ENCODE measurements around the gene IRF2BPL.
"Not testable (repeated sequence)": the region's sequence is repeated elsewhere in the genome, so short reads cannot be mapped to it uniquely, and the experiment has no call there.

Gene IRF2BPL

DNA sequence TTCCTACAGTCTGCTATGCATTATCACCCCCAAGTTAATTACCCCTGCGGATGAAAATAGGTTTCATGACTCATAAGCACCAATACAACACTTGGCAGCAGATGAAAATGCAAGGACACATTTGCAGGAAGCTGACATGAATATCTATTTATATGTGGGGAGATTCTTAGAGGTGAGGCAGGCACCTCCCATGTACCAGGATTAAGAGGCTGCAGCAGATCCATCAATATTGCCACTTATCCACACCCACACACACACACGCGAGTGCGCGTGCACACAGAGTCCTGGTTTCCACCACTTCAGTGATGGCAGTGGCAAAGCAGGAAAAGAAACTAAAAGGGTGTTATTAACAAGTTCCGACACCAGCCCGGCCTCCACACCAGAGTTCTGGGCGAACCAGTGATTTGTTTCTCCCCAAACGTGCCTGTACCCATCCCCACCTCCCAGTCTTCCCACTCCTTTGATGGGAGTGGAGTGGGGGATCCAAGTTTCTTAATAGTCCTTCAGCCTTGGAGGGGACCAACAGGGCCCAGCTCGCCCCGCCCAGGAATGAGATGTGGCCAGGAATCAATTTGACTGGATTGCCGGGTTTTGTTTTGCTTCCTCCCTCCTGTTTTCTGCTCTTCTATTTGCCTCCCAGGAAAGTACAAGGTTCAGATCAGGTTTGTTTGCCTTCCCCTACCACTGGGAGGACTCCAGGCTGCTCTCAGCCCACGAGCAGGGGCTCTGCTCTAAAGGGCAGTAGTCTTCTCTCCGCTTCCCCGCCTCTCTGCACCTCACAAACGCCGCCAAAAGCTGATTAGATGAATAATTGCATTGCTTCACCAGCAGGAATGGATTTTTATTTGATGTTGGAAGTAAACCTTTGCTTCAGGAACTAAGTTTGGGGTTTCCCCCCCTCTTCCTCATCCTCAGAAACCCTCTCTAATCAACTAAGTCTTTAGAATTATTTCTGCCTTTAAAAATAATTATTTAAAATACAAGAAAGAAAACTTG, 5.2 kb downstream of the IRF2BPL start:
- H3K4me3 ChIP-seq (ENCODE audit: low read depth, low read length): peak overlapping the region; percentile 58
- TF ChIP-seq, protein P1, sequence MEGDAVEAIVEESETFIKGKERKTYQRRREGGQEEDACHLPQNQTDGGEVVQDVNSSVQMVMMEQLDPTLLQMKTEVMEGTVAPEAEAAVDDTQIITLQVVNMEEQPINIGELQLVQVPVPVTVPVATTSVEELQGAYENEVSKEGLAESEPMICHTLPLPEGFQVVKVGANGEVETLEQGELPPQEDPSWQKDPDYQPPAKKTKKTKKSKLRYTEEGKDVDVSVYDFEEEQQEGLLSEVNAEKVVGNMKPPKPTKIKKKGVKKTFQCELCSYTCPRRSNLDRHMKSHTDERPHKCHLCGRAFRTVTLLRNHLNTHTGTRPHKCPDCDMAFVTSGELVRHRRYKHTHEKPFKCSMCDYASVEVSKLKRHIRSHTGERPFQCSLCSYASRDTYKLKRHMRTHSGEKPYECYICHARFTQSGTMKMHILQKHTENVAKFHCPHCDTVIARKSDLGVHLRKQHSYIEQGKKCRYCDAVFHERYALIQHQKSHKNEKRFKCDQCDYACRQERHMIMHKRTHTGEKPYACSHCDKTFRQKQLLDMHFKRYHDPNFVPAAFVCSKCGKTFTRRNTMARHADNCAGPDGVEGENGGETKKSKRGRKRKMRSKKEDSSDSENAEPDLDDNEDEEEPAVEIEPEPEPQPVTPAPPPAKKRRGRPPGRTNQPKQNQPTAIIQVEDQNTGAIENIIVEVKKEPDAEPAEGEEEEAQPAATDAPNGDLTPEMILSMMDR (IDR thresholded peaks at IDR 0.05; ENCODE audit: control insufficient read depth, extremely low read depth, insufficient read depth): peak; percentile 27; the same call in 1 of the 2 replicates
- peak; percentile 87 for DNase-seq (ENCODE audit: low read depth)

DNA sequence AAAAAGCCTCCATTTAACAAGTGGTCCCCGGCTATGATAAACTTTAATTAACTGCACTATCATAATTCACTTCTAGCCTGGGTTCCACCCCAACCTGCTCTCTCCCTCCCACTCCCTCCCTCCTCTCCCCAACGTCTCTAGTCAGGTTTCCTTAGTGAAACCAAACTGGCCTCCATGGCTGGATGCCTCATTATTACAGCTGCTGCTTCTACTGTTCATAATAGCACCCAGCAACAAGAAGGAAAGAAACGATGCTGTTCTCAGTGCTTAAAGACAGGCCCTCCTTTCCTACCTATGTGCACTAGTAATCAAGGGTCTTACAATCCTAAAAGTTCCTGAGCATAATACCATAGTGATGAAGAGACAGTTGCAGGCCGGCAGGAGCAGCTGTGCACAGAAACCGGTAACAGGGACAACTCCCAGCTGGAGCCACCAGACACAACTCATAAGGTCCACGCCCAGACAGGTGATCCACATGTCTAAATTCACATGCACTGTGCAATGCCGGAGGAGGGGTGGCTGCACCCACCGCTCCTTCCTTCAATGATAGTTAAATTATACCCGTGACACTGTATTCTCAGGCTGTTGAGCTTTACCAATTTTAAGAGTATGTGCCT, 6.2 kb downstream of the IRF2BPL start:
- H3K4me3 ChIP-seq (ENCODE audit: low read depth, low read length): no peak overlapping the region
- DNase-seq (ENCODE audit: low read depth): no peak
- TF ChIP-seq, protein P1 (IDR thresholded peaks at IDR 0.05; ENCODE audit: control insufficient read depth, extremely low read depth, insufficient read depth): no peak

DNA sequence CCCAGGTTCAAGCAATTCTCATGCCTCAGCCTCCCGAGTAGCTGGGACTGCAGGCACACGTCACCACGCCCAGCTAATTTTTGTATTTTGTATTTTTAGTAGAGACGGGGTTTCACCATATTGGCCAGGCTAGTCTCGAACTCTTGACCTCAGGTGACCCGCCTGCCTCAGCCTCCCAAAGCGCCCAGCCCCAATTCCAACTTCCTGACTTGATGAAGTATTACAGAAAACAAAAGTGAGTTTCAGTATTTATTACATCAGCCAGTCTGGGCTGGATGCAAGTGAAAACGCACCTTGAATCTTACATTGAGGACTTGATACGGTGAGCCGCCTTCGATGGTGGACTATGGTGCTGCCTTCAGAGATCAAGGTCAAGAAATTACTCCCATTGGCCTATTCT, 7.1 kb downstream of the IRF2BPL start:
- H3K4me3 ChIP-seq (ENCODE audit: low read depth, low read length); DNase-seq (ENCODE audit: low read depth): not testable (repeated sequence)

DNA sequence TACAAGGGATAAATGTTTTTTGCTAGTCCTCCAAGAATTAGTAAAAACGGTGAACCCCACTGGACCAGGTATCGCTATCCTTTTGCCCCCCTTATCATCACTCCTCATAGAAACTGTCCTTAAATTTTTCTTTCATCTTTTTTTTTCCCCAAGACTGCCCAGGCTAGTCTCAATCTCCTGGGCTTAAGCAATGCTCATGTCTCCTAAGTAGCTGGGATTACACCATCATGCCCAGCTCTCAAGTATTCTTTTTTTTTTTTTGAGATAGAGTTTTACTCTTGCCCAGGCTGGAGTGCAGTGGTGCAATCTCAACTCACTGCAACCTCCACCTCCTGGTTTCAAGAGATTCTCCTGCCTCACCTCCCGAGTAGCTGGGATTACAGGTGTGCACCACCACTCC, 9.7 kb downstream of the IRF2BPL start:
- DNase-seq (ENCODE audit: low read depth): no peak
- no peak overlapping the region for H3K4me3 ChIP-seq (ENCODE audit: low read depth, low read length)
- TF ChIP-seq, protein P1 (IDR thresholded peaks at IDR 0.05; ENCODE audit: control insufficient read depth, extremely low read depth, insufficient read depth): no peak

DNA sequence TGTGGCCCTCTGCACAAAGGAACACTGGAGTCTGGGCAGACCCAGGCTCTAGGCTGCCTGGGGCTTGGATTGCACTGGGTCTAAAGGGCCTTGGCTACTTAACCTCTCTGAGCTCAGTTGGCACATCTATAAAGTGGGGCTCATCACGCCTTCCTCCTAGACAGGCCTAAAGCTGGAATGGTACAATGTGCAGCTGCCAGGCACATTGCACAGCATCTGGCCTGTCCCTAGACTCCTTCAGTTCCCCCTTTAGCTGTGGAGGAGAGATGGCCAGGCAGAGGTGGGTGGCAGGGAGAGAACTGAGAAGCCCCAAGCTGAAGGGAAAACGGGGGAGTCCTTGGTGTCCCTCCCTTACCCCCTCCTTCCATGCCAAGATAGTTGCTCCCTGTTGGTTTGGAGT, 10.8 kb downstream of the IRF2BPL start:
- DNase-seq (ENCODE audit: low read depth): no peak
- no peak overlapping the region for H3K4me3 ChIP-seq (ENCODE audit: low read depth, low read length)
- TF ChIP-seq, protein P1 (IDR thresholded peaks at IDR 0.05; ENCODE audit: control insufficient read depth, extremely low read depth, insufficient read depth): no peak

DNA sequence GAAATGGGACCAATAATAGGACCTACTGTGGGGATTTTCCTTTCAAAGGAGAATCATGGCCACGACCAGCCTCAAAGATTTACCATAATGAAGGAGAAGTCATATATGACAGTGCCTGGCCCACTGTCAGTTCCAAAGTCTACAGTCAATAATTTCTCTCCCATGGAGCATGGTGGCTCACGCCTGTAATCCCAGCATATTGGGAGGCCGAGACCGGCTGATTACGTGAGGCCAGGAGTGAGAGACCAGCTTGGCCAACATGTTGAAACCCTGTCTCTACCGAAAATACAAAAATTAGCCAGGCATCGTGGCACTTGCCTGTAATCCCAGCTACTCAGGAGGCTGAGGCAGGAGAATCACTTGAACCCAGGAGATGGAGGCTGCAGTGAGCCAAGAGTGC, 13.8 kb downstream of the IRF2BPL start:
- H3K4me3 ChIP-seq (ENCODE audit: low read depth, low read length): no peak overlapping the region
- TF ChIP-seq, protein P1 (IDR thresholded peaks at IDR 0.05; ENCODE audit: control insufficient read depth, extremely low read depth, insufficient read depth): no peak
- DNase-seq (ENCODE audit: low read depth): no peak

DNA sequence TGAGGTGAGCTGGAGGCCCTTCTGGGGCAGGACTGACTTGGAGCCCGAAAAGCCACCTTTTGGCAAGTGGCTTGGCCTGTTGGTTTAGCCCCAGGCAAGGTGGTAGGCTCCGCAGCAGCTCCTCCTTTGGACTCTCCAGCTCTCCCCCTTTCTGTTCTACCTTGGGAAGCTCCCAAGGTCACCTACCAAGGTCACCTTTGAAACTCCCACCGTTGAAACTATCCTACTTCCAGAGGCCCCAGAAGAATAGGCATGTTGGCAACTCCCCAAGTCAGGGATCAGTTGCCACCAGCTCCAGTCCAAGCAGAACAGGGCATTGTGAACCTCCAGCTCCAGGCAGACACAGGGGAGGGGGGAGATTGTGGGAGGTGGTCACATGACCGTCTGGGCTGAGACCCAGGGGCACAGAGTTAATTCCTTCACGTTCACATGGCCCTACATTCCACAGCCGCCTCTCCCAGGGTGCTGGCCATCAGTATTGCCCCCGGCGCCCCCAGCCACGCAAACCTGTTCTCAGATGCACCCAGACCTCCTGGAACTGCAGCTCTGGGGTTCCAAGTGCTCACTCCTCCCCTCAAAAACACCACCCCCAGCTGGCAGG, 14.4 kb downstream of the IRF2BPL start:
- no peak for DNase-seq (ENCODE audit: low read depth)

More for the DNA sequence above, 14.4 kb downstream of the IRF2BPL start:
- TF ChIP-seq, protein P1 (IDR thresholded peaks at IDR 0.05; ENCODE audit: control insufficient read depth, extremely low read depth, insufficient read depth): no peak
- no peak overlapping the region for H3K4me3 ChIP-seq (ENCODE audit: low read depth, low read length)

Data from LNCaP clone FGC (cell line).